Activated naive CD8-positive, alpha-beta T cell (primary cell): ENCODE data around the gene SHH.

Experiments
- H3K27ac Mint-ChIP-seq: one replicate; pipeline ENCODE4 v1.8.0; 2021; ENCODE audit warnings: mixed read lengths
- H3K27me3 Mint-ChIP-seq: one replicate; pipeline ENCODE4 v1.8.0; 2021; ENCODE audit warnings: mixed read lengths
- H3K36me3 Mint-ChIP-seq: one replicate; pipeline ENCODE4 v1.8.0; 2021; ENCODE audit warnings: mixed read lengths
- H3K4me1 Mint-ChIP-seq: one replicate; pipeline ENCODE4 v1.8.0; 2021; ENCODE audit warnings: low read depth, mixed read lengths
- H3K4me3 Mint-ChIP-seq: one replicate; pipeline ENCODE4 v1.8.0; 2021; ENCODE audit warnings: mild to moderate bottlenecking, mixed read lengths
- H3K9me3 Mint-ChIP-seq: one replicate; pipeline ENCODE4 v1.8.0; 2021; ENCODE audit warnings: low read depth, mixed read lengths

Gene SHH

GRCh38 chr7:155750255-155751125 lies 61.8 kb downstream of the SHH start:
- Mint-ChIP-seq H3K4me1 (peaks cover 84% of the 10 kb centered on the region), H3K9me3 (no peaks in the 10 kb centered on the region), H3K4me3 (no peak overlapping the region), H3K36me3 (peaks cover 9% of the 10 kb centered on the region), H3K27ac (no peak overlapping the region), H3K27me3 (no peaks in the 10 kb centered on the region)
